HG02943 (cell line): ENCODE measurements around the gene SIGLEC8.
"Not testable (repeated sequence)": the region's sequence is repeated elsewhere in the genome, so short reads cannot be mapped to it uniquely, and the experiment has no call there.

Source experiments
- ATAC-seq: cut with Tn5 transposase; IDR thresholded peaks from one replicate; pipeline ENCODE4 v1.9.1; 2021; ENCODE audit warnings: mild to moderate bottlenecking, low read depth, moderate library complexity; ENCODE audit not compliant: unreplicated experiment

SIGLEC8 gene

GRCh38 chr19:51458051-51458645 lies at the start of gene SIGLEC8:
Gene SIGLEC8, minus strand, starts transcription at chr19:51458454. Its CDS starts 67 bp downstream, at chr19:51458387.
- ATAC-seq: no peak

GRCh38 chr19:51507640-51508058 lies 49.4 kb upstream of the SIGLEC8 start:
- ATAC-seq: no peak

- ATAC-seq: no peak
Observed at GRCh38 chr19:51507192-51507591, 48.9 kb upstream of the SIGLEC8 start.

- ATAC-seq: no peak
Observed at GRCh38 chr19:51505904-51506303, 47.6 kb upstream of the SIGLEC8 start.

- no peak for ATAC-seq
Observed at GRCh38 chr19:51503896-51504295, 45.6 kb upstream of the SIGLEC8 start.

GRCh38 chr19:51503286-51503817 lies 45.1 kb upstream of the SIGLEC8 start:
- no peak for ATAC-seq

- no peak for ATAC-seq
Observed at GRCh38 chr19:51501594-51502263, 43.5 kb upstream of the SIGLEC8 start, which contains the start of gene SIGLEC12. Gene SIGLEC12, minus strand, starts transcription at chr19:51501800. Its CDS starts 67 bp downstream, at chr19:51501733.

GRCh38 chr19:51500931-51501330 lies 42.7 kb upstream of the SIGLEC8 start:
- ATAC-seq: not testable (repeated sequence)

GRCh38 chr19:51497666-51498065 lies 39.4 kb upstream of the SIGLEC8 start:
- no peak for ATAC-seq

GRCh38 chr19:51493776-51494175 lies 35.5 kb upstream of the SIGLEC8 start:
- ATAC-seq: no peak

GRCh38 chr19:51491586-51491985 lies 33.3 kb upstream of the SIGLEC8 start:
- ATAC-seq: no peak

GRCh38 chr19:51490676-51491075 lies 32.4 kb upstream of the SIGLEC8 start:
- no peak for ATAC-seq

GRCh38 chr19:51489113-51489512 lies 30.9 kb upstream of the SIGLEC8 start:
- no peak for ATAC-seq

GRCh38 chr19:51488491-51488890 lies 30.2 kb upstream of the SIGLEC8 start:
- ATAC-seq: no peak

- ATAC-seq: no peak
Observed at GRCh38 chr19:51485960-51486660, 27.9 kb upstream of the SIGLEC8 start.

- ATAC-seq: no peak
Observed at GRCh38 chr19:51480590-51480989, 22.3 kb upstream of the SIGLEC8 start.

GRCh38 chr19:51479531-51480331 lies 21.5 kb upstream of the SIGLEC8 start:
- no peak for ATAC-seq

GRCh38 chr19:51478381-51479234 lies 20.4 kb upstream of the SIGLEC8 start, which contains the start of gene CEACAM18:
Gene CEACAM18, plus strand, starts transcription at chr19:51478539.
- ATAC-seq: no peak

GRCh38 chr19:51477344-51477743 lies 19.1 kb upstream of the SIGLEC8 start:
- ATAC-seq: no peak
